Measurements from ENCODE around the gene DPH1. TPM values are rescaled to one million over a fixed set of nuclear protein-coding genes. Genes with fewer than 3 reads are reported as not detected.

Gene DPH1
- total and polyA plus RNA-seq, 2 of the 4 experiments (the other 2 are of a cell fraction) = 24.4 to 49.9 TPM

DNA sequence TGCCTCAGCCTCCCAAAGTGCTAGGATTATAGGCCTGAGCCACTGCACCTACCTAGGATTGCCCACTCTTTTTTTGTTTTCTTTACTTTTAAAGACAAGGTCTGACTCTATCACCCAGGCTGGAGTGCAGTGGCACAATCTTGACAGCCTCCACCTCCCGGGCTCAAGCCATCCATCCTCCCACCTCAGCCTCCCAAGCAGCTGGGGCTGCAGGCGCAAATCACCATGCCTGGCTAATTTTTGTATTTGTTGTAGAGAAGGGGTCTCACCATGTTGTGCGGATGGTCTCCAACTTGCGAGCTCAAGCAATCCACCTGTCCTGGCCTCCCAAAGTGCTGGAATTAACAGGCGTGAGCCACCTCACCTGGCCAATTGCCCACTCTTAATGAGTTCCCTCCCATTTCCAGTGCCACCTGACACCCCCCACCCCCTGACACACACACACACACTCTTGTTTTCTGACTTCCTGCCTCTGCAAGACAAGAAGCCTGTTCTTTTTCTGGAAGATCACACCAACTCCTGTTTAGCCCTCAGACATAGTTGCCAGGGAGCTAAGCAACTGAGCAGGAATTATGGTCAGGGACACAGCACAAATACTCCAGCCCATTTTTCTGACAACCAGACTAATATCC is 14.4 kb downstream of the DPH1 start (continued):
- TF ChIP-seq RCOR1 (IDR thresholded peaks at IDR 0.05; ENCODE audit: insufficient replicate concordance, low read length) = no peak

DNA sequence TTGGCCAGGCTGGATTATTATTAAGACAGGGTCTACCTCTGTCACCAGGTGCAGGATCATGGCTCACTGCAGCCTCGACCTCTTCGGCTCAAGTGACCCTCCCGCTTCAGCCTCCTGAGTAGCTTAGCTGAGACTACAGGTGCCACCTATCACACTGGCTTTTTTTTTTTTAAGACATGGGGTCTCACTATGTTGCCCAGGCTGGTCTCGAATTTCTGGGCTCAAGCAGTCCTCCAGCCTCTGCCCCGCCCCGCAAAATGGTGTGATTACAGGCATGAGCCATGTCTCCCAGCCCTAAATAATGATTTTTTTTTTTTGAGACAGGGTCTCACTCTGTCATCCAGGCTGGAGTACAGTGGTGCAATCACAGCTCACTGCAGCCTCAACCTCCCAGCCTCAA is 17.6 kb downstream of the DPH1 start:
- ChIA-PET POLR2A (ENCODE audit: unreplicated experiment) (no interaction called here), CTCF (interaction anchor here (0.6 kb wide), 1 partner anchor 11 kb away, joined by 3 read pairs; no protein-coding TSS in a partner anchor)
- Histone ChIP-seq H3K56ac (ENCODE audit: extremely low read depth, insufficient read depth, low read length) (no peak overlapping the region), H3K27ac (ENCODE audit: insufficient read depth, low read length) (no peak overlapping the region), H4K8ac (ENCODE audit: low read depth in 2 of 2, low read length in 2 of 2) (no peak overlapping the region), H3K14ac (replicated peaks; ENCODE audit: low read depth, low read length) (no peak overlapping the region), H3K9me1 (ENCODE audit: insufficient read depth, low read length) (peaks cover 19% of the 10 kb centered on the region), H3K36me3 (ENCODE audit: control insufficient read depth, insufficient read depth, low read length) (peaks cover 15% of the 10 kb centered on the region), H2AFZ (replicated peaks; ENCODE audit: low read length, poor library complexity) (no peak overlapping the region), H3K4me2 (ENCODE audit: low read depth, low read length) (no peak overlapping the region), H3K4me3 (ENCODE audit: insufficient read depth, low read depth, low read length) (no peak overlapping the region), H2BK20ac (ENCODE audit: low read depth, low read length) (no peak overlapping the region), H3K79me1 (ENCODE audit: low read depth in 1 of 2, low read length in 2 of 2) (peaks cover 17 to 33% of the 10 kb centered on the region in 2 experiments), H2BK5ac (ENCODE audit: low read depth, low read length, poor library complexity, severe bottlenecking) (no peak overlapping the region), H2BK15ac (ENCODE audit: low read depth, low read length) (no peak overlapping the region), H2BK120ac (ENCODE audit: low read depth, low read length) (no peak overlapping the region), H2AK5ac (ENCODE audit: low read depth, low read length) (no peak overlapping the region), H4K20me1 (ENCODE audit: insufficient read depth, low read length) (peaks cover 10% of the 10 kb centered on the region), H3K4me1 (ENCODE audit: control insufficient read depth, insufficient read depth, low read length) (peaks cover 22% of the 10 kb centered on the region), H3K27me3 (ENCODE audit: control insufficient read depth, insufficient read depth, low read length) (no peaks in the 10 kb centered on the region), H4K5ac (ENCODE audit: low read depth, low read length) (no peak overlapping the region), H3K18ac (ENCODE audit: low read depth, low read length) (no peak overlapping the region), H2AK9ac (replicated peaks; ENCODE audit: low read depth, low read length, poor library complexity) (no peak overlapping the region), H3K4ac (ENCODE audit: low read depth, low read length) (no peak overlapping the region), H3K23ac (ENCODE audit: low read depth, low read length) (no peak overlapping the region), H3K9me3 (ENCODE audit: control insufficient read depth, insufficient read depth, low read length) (no peaks in the 10 kb centered on the region), H4K91ac (ENCODE audit: insufficient read depth, low read depth, low read length) (no peak overlapping the region), H3K9ac (ENCODE audit: low read depth, low read length) (no peak overlapping the region)
- no peak for DNase-seq
- ATAC-seq (ENCODE audit: low read depth) = no peak
- intact Hi-C loops (cut with micrococcal nuclease) (no loop called here), in situ Hi-C loops (cut with MboI; ENCODE audit: low sequenced_read_pairs) (loop anchor here (25.0 kb wide), 1 partner anchor 335 kb away; the partner anchor contains the start of genes TLCD2 and WDR81), dilution Hi-C loops (cut with HindIII; ENCODE audit: low sequenced_read_pairs, unreplicated experiment) (no loop called here)
- BruUV-seq (replicated peaks) = no TSS peak
- 98% methylated on average over 6 of the region's 6 CpGs; no CpG with 5 or more reads in 1 of the 2 experiments for WGBS, 2 experiments (ENCODE audit: extremely low coverage in 2 of 2, insufficient read length in 1 of 2)
- TF ChIP-seq SMC3 (IDR thresholded peaks at IDR 0.05; ENCODE audit: low read depth, low read length) (no peak), CEBPB (IDR thresholded peaks at IDR 0.05; ENCODE audit: low read depth, low read length) (no peak), POLR2A (IDR thresholded peaks at IDR 0.05; ENCODE audit: low read depth, low read length) (peak; percentile 32; the same call in 1 of the 2 replicates), MAFK (IDR thresholded peaks at IDR 0.05; ENCODE audit: low read depth, low read length) (no peak), RAD21 (IDR thresholded peaks at IDR 0.05; ENCODE audit: low read length) (no peak), NFE2L2 (IDR thresholded peaks at IDR 0.05; ENCODE audit: low read depth, low read length) (no peak)
- TF ChIP-seq, protein P1, sequence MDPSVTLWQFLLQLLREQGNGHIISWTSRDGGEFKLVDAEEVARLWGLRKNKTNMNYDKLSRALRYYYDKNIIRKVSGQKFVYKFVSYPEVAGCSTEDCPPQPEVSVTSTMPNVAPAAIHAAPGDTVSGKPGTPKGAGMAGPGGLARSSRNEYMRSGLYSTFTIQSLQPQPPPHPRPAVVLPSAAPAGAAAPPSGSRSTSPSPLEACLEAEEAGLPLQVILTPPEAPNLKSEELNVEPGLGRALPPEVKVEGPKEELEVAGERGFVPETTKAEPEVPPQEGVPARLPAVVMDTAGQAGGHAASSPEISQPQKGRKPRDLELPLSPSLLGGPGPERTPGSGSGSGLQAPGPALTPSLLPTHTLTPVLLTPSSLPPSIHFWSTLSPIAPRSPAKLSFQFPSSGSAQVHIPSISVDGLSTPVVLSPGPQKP (IDR thresholded peaks at IDR 0.05; ENCODE audit: borderline replicate concordance, low read depth, low read length) = no peak
